Measurements from ENCODE around the gene MYPN. TPM values are rescaled to one million over a fixed set of nuclear protein-coding genes. Genes with fewer than 3 reads are reported as not detected.

The MYPN gene
- total and polyA plus RNA-seq, 4 donors = 0.01 to 0.08 (median 0.03) TPM; not detected in 1

DNA sequence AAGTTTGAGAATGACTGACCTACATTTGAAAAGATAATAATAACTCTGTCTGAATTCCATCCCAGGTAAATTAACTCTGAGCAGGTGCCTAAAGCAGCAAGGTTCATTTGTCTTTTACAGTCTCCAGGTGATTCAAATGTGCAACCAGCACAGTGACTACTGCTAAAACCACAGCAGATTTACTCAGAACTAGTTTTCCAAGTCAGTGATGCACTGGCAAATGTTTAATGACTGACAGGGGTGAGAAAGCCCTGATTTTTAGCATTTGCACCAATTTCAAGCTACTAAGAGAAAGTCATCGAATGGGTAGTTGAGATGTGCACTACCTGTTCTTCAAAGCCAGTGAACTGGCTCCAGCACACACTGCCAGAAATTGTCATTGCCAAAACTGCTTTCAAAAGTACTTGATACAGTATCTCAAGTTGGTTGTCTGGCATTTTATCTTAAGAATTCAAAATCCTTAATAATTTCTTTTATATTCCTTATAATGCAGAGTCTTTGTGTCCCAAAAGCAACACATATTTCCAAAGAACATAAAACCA is 62.3 kb downstream of the MYPN start:
- Histone ChIP-seq H3K36me3 (ENCODE audit: control insufficient read depth in 4 of 4, insufficient read depth in 3 of 4, low read depth in 1 of 4, low read length in 3 of 4) (no peaks in the 10 kb centered on the region), H3K9ac (ENCODE audit: low read depth in 1 of 2, low read length in 2 of 2) (no peak overlapping the region), H3K27me3 (ENCODE audit: control insufficient read depth in 4 of 4, insufficient read depth in 4 of 4, low read length in 3 of 4) (no peaks in the 10 kb centered on the region), H3K4me1 (ENCODE audit: control insufficient read depth in 4 of 4, insufficient read depth in 4 of 4, low read length in 3 of 4) (no peaks in the 10 kb centered on the region), H3K4me3 (ENCODE audit: low read depth in 1 of 3, low read length in 3 of 3) (no peak overlapping the region), H3K9me3 (ENCODE audit: control insufficient read depth in 4 of 4, low read length in 3 of 4) (no peaks in the 10 kb centered on the region), H3K27ac (ENCODE audit: low read depth in 1 of 2, low read length in 2 of 2) (no peak overlapping the region)
- no peak for DNase-seq (ENCODE audit: low spot score)
- WGBS = 97% methylated on average over 1 of the region's 1 CpG
- TF ChIP-seq, protein P1, sequence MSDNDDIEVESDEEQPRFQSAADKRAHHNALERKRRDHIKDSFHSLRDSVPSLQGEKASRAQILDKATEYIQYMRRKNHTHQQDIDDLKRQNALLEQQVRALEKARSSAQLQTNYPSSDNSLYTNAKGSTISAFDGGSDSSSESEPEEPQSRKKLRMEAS (IDR thresholded peaks at IDR 0.05) = no peak
- TF ChIP-seq, protein P2, sequence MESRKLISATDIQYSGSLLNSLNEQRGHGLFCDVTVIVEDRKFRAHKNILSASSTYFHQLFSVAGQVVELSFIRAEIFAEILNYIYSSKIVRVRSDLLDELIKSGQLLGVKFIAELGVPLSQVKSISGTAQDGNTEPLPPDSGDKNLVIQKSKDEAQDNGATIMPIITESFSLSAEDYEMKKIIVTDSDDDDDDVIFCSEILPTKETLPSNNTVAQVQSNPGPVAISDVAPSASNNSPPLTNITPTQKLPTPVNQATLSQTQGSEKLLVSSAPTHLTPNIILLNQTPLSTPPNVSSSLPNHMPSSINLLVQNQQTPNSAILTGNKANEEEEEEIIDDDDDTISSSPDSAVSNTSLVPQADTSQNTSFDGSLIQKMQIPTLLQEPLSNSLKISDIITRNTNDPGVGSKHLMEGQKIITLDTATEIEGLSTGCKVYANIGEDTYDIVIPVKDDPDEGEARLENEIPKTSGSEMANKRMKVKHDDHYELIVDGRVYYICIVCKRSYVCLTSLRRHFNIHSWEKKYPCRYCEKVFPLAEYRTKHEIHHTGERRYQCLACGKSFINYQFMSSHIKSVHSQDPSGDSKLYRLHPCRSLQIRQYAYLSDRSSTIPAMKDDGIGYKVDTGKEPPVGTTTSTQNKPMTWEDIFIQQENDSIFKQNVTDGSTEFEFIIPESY (IDR thresholded peaks at IDR 0.05) = no peak
- TF ChIP-seq EGR1 (IDR thresholded peaks at IDR 0.05; ENCODE audit: low read depth in 2 of 2) (no peak), GABPA (IDR thresholded peaks at IDR 0.05 in 1 of 2, conservative IDR thresholded peaks at IDR 0.05 in 1 of 2) (no peak), RAD21 (IDR thresholded peaks at IDR 0.05) (no peak), SP1 (IDR thresholded peaks at IDR 0.05) (no peak), YY1 (IDR thresholded peaks at IDR 0.05) (no peak), JUND (IDR thresholded peaks at IDR 0.05) (no peak), FOXA1 (IDR thresholded peaks at IDR 0.05) (no peak), TAF1 (conservative IDR thresholded peaks at IDR 0.05) (no peak), NR2F2 (IDR thresholded peaks at IDR 0.05) (no peak), FOXA2 (IDR thresholded peaks at IDR 0.05) (no peak), HNF4A (conservative IDR thresholded peaks at IDR 0.05) (no peak)
- TF ChIP-seq, protein P3, sequence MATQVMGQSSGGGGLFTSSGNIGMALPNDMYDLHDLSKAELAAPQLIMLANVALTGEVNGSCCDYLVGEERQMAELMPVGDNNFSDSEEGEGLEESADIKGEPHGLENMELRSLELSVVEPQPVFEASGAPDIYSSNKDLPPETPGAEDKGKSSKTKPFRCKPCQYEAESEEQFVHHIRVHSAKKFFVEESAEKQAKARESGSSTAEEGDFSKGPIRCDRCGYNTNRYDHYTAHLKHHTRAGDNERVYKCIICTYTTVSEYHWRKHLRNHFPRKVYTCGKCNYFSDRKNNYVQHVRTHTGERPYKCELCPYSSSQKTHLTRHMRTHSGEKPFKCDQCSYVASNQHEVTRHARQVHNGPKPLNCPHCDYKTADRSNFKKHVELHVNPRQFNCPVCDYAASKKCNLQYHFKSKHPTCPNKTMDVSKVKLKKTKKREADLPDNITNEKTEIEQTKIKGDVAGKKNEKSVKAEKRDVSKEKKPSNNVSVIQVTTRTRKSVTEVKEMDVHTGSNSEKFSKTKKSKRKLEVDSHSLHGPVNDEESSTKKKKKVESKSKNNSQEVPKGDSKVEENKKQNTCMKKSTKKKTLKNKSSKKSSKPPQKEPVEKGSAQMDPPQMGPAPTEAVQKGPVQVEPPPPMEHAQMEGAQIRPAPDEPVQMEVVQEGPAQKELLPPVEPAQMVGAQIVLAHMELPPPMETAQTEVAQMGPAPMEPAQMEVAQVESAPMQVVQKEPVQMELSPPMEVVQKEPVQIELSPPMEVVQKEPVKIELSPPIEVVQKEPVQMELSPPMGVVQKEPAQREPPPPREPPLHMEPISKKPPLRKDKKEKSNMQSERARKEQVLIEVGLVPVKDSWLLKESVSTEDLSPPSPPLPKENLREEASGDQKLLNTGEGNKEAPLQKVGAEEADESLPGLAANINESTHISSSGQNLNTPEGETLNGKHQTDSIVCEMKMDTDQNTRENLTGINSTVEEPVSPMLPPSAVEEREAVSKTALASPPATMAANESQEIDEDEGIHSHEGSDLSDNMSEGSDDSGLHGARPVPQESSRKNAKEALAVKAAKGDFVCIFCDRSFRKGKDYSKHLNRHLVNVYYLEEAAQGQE (IDR thresholded peaks at IDR 0.05) = no peak
- TF ChIP-seq, protein P4, sequence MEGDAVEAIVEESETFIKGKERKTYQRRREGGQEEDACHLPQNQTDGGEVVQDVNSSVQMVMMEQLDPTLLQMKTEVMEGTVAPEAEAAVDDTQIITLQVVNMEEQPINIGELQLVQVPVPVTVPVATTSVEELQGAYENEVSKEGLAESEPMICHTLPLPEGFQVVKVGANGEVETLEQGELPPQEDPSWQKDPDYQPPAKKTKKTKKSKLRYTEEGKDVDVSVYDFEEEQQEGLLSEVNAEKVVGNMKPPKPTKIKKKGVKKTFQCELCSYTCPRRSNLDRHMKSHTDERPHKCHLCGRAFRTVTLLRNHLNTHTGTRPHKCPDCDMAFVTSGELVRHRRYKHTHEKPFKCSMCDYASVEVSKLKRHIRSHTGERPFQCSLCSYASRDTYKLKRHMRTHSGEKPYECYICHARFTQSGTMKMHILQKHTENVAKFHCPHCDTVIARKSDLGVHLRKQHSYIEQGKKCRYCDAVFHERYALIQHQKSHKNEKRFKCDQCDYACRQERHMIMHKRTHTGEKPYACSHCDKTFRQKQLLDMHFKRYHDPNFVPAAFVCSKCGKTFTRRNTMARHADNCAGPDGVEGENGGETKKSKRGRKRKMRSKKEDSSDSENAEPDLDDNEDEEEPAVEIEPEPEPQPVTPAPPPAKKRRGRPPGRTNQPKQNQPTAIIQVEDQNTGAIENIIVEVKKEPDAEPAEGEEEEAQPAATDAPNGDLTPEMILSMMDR (IDR thresholded peaks at IDR 0.05; ENCODE audit: low read depth, low read length, missing input control) = no peak
- TF ChIP-seq, protein P5, sequence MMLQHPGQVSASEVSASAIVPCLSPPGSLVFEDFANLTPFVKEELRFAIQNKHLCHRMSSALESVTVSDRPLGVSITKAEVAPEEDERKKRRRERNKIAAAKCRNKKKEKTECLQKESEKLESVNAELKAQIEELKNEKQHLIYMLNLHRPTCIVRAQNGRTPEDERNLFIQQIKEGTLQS (IDR thresholded peaks at IDR 0.05) = no peak

DNA sequence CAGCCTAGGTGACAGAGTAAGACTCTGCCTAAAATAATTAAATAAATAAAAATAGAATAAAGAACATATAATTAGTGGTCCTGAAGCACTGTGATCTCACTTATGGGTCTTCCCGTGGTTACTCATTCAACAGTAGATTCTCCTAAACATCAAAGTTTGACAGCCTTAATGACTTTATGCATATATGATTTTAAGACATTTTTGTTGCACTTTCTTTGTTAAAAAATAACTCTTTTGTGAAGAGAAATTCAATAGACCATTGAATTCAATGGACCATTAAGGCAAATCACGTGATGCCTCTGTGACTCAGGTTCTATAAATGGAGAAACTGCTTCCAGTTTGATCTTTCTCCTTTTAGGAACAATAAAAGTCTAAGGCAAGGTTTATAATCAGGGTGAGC is 63.0 kb downstream of the MYPN start:
- Histone ChIP-seq H3K27ac (ENCODE audit: low read depth in 1 of 2, low read length in 2 of 2) (no peak overlapping the region), H3K27me3 (ENCODE audit: control insufficient read depth in 4 of 4, insufficient read depth in 4 of 4, low read length in 3 of 4) (no peaks in the 10 kb centered on the region), H3K36me3 (ENCODE audit: control insufficient read depth in 4 of 4, insufficient read depth in 3 of 4, low read depth in 1 of 4, low read length in 3 of 4) (no peaks in the 10 kb centered on the region), H3K4me1 (ENCODE audit: control insufficient read depth in 4 of 4, insufficient read depth in 4 of 4, low read length in 3 of 4) (no peaks in the 10 kb centered on the region), H3K9me3 (ENCODE audit: control insufficient read depth in 4 of 4, low read length in 3 of 4) (no peaks in the 10 kb centered on the region), H3K4me3 (ENCODE audit: low read depth in 1 of 3, low read length in 3 of 3) (no peak overlapping the region), H3K9ac (ENCODE audit: low read depth in 1 of 2, low read length in 2 of 2) (no peak overlapping the region)
- no peak for DNase-seq (ENCODE audit: low spot score)
- 88% methylated on average over 2 of the region's 2 CpGs for WGBS
- no peak for TF ChIP-seq EGR1 (IDR thresholded peaks at IDR 0.05; ENCODE audit: low read depth in 2 of 2)
- TF ChIP-seq HNF4G (IDR thresholded peaks at IDR 0.05) = no peak
- TF ChIP-seq TAF1 (conservative IDR thresholded peaks at IDR 0.05) = no peak
- TF ChIP-seq RAD21 (IDR thresholded peaks at IDR 0.05) = no peak
- no peak for TF ChIP-seq NR2F2 (IDR thresholded peaks at IDR 0.05)
- TF ChIP-seq, protein P1 (IDR thresholded peaks at IDR 0.05) = no peak
- no peak for TF ChIP-seq SP1 (IDR thresholded peaks at IDR 0.05)
- no peak for TF ChIP-seq HNF4A (conservative IDR thresholded peaks at IDR 0.05)
- TF ChIP-seq, protein P3 (IDR thresholded peaks at IDR 0.05) = no peak
- TF ChIP-seq FOXA2 (IDR thresholded peaks at IDR 0.05) = no peak
- no peak for TF ChIP-seq JUND (IDR thresholded peaks at IDR 0.05)
- TF ChIP-seq FOXA1 (IDR thresholded peaks at IDR 0.05) = no peak
- TF ChIP-seq, protein P2 (IDR thresholded peaks at IDR 0.05) = no peak
